ENCODE results near the gene SEMA4G.

The SEMA4G gene

GRCh38 chr10:100993986-100994708, 24.8 kb downstream of the SEMA4G start:
- Histone ChIP-seq H3F3A (ENCODE audit: insufficient read depth, low read length) (peaks cover 36% of the 10 kb centered on the region), H3K36me3 (replicated peaks; ENCODE audit: insufficient read depth, low read length) (peaks cover 8% of the 10 kb centered on the region; the same call in 1 of the 2 replicates), H3K79me2 (ENCODE audit: low read length) (peaks cover 23% of the 10 kb centered on the region), H3K4me2 (ENCODE audit: low read depth, low read length) (no peak overlapping the region), H3K9ac (ENCODE audit: low read length) (no peak overlapping the region), H3K9me3 (replicated peaks; ENCODE audit: insufficient read depth, low read length) (no peaks in the 10 kb centered on the region), H4K20me1 (ENCODE audit: insufficient read depth, low read length) (no peaks in the 10 kb centered on the region), H3K4me1 (ENCODE audit: low read length) (peaks cover 16% of the 10 kb centered on the region), H2AFZ (ENCODE audit: low read length) (no peak overlapping the region), H3K9me2 (replicated peaks; ENCODE audit: insufficient read depth, low read length) (no peaks in the 10 kb centered on the region), H3K4me3 (ENCODE audit: low read length) (no peak overlapping the region), H3K27ac (ENCODE audit: low read length) (no peak overlapping the region), H3K27me3 (replicated peaks; ENCODE audit: insufficient read depth, low read length) (no peaks in the 10 kb centered on the region)
- no peak for TF ChIP-seq EZH2phosphoT487 (IDR thresholded peaks at IDR 0.05; ENCODE audit: low read length)
- no peak for TF ChIP-seq EZH2 (optimal IDR thresholded peaks at IDR 0.05; ENCODE audit: low read depth, low read length)
- TF ChIP-seq CTCF (IDR thresholded peaks at IDR 0.05; ENCODE audit: low read length): peak; percentile 40
- peak; percentile 5 for DNase-seq

GRCh38 chr10:100995181-100995580, 25.9 kb downstream of the SEMA4G start:
- H3K27me3 ChIP-seq (replicated peaks; ENCODE audit: insufficient read depth, low read length): no peaks in the 10 kb centered on the region
- no peaks in the 10 kb centered on the region for H3K9me2 ChIP-seq (replicated peaks; ENCODE audit: insufficient read depth, low read length)
- peaks cover 13% of the 10 kb centered on the region for H3K4me1 ChIP-seq (ENCODE audit: low read length)
- no peaks in the 10 kb centered on the region for H4K20me1 ChIP-seq (ENCODE audit: insufficient read depth, low read length)
- H3F3A ChIP-seq (ENCODE audit: insufficient read depth, low read length): peaks cover 36% of the 10 kb centered on the region
- H3K9me3 ChIP-seq (replicated peaks; ENCODE audit: insufficient read depth, low read length): no peaks in the 10 kb centered on the region
- H3K27ac ChIP-seq (ENCODE audit: low read length): no peak overlapping the region
- H3K9ac ChIP-seq (ENCODE audit: low read length): no peak overlapping the region
- DNase-seq: no peak
- peaks cover 8% of the 10 kb centered on the region; the same call in 1 of the 2 replicates for H3K36me3 ChIP-seq (replicated peaks; ENCODE audit: insufficient read depth, low read length)
- H3K79me2 ChIP-seq (ENCODE audit: low read length): peaks cover 12% of the 10 kb centered on the region
- TF ChIP-seq EZH2 (optimal IDR thresholded peaks at IDR 0.05; ENCODE audit: low read depth, low read length) (no peak), EZH2phosphoT487 (IDR thresholded peaks at IDR 0.05; ENCODE audit: low read length) (no peak), CTCF (IDR thresholded peaks at IDR 0.05; ENCODE audit: low read length) (no peak)
- H2AFZ ChIP-seq (ENCODE audit: low read length): no peak overlapping the region
- no peak overlapping the region for H3K4me2 ChIP-seq (ENCODE audit: low read depth, low read length)
- H3K4me3 ChIP-seq (ENCODE audit: low read length): no peak overlapping the region

- Histone ChIP-seq H3K27ac (ENCODE audit: low read length) (peak overlapping the region; percentile 67; the same call in 1 of the 2 replicates), H3K4me2 (ENCODE audit: low read depth, low read length) (peak overlapping the region; percentile 100), H3K27me3 (replicated peaks; ENCODE audit: insufficient read depth, low read length) (no peaks in the 10 kb centered on the region), H3K9me2 (replicated peaks; ENCODE audit: insufficient read depth, low read length) (no peaks in the 10 kb centered on the region), H4K20me1 (ENCODE audit: insufficient read depth, low read length) (no peaks in the 10 kb centered on the region), H3F3A (ENCODE audit: insufficient read depth, low read length) (peaks cover 36% of the 10 kb centered on the region), H3K9me3 (replicated peaks; ENCODE audit: insufficient read depth, low read length) (no peaks in the 10 kb centered on the region), H3K36me3 (replicated peaks; ENCODE audit: insufficient read depth, low read length) (no peaks in the 10 kb centered on the region), H3K4me1 (ENCODE audit: low read length) (peaks cover 13% of the 10 kb centered on the region), H3K9ac (ENCODE audit: low read length) (peak overlapping the region; percentile 67), H2AFZ (ENCODE audit: low read length) (peak overlapping the region; percentile 98), H3K4me3 (ENCODE audit: low read length) (peak overlapping the region; percentile 92), H3K79me2 (ENCODE audit: low read length) (no peaks in the 10 kb centered on the region)
- no peak for TF ChIP-seq EZH2 (optimal IDR thresholded peaks at IDR 0.05; ENCODE audit: low read depth, low read length)
- TF ChIP-seq EZH2phosphoT487 (IDR thresholded peaks at IDR 0.05; ENCODE audit: low read length): no peak
- no peak for TF ChIP-seq CTCF (IDR thresholded peaks at IDR 0.05; ENCODE audit: low read length)
- peak; percentile 31 for DNase-seq
Observed at GRCh38 chr10:100996678-100997359, 27.5 kb downstream of the SEMA4G start.
